HG03432 (cell line): Measurements from ENCODE around the gene AVPR2.

Source experiments
- ATAC-seq: cut with Tn5 transposase; IDR thresholded peaks from one replicate; pipeline ENCODE4 v1.9.1; 2021; ENCODE audit warnings: mild to moderate bottlenecking, moderate library complexity; ENCODE audit not compliant: unreplicated experiment

The AVPR2 gene

GRCh38 chrX:153903991-153904957 lies at the start of gene AVPR2:
Gene AVPR2 (plus strand): TSS chrX:153904673. CDS start chrX:153905146, 473 bp downstream.
- ATAC-seq = no peak

DNA sequence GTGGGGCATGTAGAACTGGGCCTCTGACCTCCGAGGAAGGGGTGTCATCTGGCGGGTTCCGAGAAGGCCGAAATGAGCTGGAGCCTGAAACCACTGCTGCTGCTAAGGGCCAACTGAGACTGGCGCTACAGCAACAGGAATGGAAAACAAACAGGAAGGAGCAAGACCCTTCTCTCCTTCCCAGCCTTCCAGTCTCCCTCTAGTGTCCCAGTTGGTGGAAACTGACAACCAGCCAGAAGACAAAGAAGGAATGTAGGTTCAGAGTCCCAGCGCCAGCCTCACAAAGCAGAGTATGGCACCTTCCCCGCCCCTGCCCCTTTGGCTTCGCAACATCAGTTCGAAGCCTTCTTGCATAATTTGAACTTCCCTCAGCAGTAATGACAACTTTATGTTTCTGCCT lies 49.8 kb upstream of the AVPR2 start:
- ATAC-seq = no peak

DNA sequence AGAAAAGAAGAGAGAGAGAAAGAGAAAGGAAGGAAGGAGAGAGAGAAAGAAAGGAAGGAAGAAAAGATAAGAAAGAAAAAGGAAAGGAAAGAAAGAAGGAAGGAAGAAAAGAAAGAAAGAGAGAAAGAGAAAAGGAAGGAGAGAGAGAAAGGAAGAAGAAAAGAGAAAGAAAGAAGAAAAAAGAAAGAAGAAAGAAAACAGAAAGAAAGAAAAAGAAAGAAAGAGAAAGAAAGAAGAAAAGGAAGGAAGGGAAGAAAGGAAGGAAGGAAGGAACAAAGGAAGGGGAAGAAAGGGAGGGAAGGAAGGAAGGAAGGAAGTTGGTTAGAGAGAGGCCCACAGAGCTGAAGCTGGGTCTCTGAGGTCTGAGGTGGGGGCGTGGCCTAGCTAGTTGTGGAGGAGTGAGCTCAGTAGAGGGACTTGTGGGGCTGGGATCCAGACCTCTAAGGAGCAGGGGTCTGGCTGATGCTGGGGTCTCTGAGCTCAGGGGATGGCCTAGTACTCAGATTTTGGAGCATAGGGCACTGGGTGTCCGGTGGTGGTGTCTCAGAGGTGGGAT lies 47.0 kb upstream of the AVPR2 start:
- no peak for ATAC-seq

GRCh38 chrX:153861151-153861550 lies 43.3 kb upstream of the AVPR2 start:
- ATAC-seq = no peak

DNA sequence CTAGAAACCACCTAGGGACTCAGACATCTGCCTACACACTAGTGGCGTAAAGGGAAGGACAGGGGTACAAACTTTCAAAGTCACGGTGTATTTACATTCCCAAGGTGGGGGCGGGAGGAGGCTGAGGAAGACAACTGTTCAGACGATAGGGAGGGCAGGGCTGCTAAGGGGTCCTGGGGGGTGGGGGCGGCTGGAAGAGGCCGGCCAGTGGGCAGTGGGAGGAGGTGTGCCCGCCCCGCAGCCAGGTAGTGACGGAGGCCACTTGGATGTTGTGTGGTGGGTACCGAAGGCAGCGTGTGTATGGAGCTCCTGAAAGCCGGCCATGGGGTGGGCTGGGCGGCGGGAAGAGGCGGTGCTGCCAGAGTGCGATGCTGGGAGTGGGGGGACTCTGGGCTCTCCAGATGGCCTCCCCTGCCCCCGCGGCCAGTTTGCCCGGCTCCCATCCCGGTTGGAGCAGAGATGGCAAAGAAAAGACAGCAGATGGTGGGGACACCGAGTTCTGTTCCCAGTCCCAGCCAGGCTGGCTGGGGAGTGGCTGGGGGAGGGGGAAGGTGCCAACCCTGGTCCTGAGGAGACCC lies 42.7 kb upstream of the AVPR2 start:
- no peak for ATAC-seq

DNA sequence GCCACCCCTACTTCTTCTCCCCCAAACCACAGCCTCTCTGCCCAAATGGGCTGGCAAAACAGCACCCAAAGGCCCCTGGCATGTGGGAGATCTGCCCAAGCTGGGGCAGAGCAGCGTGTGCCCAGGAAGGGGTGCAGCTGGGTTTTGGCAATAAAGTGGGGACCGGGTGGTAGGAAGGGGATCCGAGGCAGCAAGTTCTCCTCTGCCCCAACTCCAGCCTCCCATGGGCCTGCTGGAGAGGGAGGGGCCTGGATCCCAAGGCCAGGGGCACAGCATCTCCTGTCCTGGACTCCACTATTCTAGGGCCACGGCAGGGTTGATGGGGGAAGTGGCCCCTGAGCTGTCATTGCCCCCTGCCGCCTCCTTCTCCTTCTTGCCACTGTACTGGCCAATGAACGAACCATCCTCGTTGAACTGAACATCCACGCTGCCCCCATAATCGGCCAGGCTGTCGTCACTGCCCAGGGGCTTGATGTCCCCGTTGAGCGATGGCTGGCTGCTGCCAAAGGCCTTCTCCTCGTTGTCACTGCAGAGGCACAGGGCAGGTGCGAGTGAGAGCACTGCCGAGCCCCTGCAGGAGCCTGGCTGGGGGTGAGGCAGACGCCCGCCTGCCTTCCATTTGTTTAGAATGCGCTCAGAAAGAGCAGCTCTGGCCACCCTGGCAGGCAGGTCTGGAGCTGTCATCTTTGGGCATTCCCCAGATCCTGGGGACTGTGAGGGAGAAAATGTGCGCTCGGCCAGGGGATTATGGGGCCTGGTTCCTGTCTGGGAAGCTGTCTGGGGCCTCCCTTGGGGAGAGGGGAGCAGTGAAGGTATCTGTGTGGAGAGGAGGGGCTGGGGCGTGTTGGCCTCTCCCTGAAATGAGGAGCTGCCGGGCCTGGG lies 41.9 kb upstream of the AVPR2 start:
- ATAC-seq = no peak

- no peak for ATAC-seq
Measured at GRCh38 chrX:153863251-153863991, 41.1 kb upstream of the AVPR2 start.

DNA sequence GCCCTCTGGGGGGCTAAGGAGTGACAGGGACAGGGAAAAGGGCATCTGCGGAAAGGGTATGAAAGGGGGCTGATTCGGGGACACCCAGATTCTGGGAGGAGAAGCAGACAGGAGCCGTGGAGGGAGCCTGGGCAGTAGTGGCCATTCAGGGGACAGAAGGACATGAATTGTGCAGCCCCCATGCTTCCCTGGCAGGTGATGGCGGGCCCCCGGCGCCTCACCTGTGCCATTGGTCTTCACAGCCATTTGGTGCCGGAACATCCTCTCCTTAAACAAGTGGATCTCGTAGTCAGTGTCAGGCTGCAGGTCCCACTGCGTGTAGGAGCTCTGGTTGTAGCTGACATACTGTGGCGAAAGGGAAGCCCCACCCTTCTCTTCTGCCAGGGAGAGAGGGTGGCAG lies 40.4 kb upstream of the AVPR2 start:
- no peak for ATAC-seq

- ATAC-seq = no peak
Measured at GRCh38 chrX:153864561-153865320, 39.7 kb upstream of the AVPR2 start.

- ATAC-seq = no peak
Measured at GRCh38 chrX:153865321-153865580, 39.2 kb upstream of the AVPR2 start.

- no peak for ATAC-seq
Measured at GRCh38 chrX:153865685-153866084, 38.8 kb upstream of the AVPR2 start.

GRCh38 chrX:153866302-153867019 lies 38.0 kb upstream of the AVPR2 start:
- no peak for ATAC-seq

- ATAC-seq = no peak
Measured at GRCh38 chrX:153867139-153867538, 37.3 kb upstream of the AVPR2 start.

DNA sequence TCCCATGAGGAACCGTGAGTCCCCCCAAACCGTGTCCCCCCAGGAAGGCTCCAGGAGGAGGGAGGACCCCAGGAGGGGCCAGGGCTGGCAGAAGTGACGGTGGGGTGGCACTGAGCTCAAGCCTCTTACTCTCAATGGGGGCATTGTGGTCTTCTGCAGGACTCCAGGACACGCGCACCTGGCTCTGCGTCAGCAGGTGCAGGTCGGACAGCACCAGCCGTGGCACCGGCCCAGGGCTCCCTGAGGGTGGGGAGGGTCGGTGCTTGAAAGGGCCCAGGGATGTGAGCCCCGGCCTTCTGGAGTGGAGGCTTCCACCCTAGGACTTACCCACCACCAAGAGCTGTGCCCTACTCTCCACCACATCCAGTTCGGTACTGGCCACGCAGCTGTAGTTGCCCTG lies 36.8 kb upstream of the AVPR2 start:
- no peak for ATAC-seq

DNA sequence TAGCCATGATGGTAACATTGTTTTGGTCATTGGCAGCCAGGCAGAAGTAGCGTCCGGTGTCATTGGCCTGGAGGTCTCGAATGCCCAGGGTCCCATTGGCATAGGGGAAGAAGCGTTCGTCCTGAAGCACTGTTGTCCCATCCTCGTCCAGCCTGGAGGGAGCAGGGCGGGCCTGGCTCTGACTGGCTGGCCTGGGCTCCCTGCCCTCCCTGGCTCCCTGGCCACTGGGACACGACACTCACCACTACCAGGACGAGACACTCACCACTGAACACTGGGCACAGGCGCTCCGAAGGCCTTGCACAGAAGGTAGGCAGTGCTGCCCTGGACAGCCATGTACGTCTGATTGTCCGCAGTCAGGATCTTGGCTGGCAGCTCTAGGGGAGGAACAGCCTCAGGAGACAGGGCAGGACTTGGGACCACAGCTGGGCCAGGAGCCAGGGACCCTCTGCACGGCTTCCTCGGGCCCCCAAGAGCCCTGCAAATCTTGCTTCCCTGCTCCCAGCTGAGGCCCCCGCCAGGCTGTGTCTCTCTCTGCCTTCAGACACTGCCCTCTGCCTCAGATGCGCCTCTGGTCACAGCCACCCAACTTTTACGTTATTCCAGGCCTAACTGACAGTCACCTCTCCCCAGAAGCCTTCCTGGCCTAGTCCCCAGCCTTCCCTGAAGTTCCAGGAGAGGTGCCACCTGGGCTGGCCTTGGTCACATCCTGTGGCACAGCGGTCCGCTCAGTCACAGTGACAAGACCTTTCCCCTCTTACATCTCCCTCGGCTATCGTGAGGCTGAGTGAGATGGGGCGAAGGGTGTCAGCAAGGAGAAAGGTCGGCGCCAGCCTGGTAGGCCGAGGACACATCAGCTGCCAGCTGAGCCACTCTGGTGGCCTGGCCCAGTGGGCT lies 35.6 kb upstream of the AVPR2 start:
- ATAC-seq = no peak

DNA sequence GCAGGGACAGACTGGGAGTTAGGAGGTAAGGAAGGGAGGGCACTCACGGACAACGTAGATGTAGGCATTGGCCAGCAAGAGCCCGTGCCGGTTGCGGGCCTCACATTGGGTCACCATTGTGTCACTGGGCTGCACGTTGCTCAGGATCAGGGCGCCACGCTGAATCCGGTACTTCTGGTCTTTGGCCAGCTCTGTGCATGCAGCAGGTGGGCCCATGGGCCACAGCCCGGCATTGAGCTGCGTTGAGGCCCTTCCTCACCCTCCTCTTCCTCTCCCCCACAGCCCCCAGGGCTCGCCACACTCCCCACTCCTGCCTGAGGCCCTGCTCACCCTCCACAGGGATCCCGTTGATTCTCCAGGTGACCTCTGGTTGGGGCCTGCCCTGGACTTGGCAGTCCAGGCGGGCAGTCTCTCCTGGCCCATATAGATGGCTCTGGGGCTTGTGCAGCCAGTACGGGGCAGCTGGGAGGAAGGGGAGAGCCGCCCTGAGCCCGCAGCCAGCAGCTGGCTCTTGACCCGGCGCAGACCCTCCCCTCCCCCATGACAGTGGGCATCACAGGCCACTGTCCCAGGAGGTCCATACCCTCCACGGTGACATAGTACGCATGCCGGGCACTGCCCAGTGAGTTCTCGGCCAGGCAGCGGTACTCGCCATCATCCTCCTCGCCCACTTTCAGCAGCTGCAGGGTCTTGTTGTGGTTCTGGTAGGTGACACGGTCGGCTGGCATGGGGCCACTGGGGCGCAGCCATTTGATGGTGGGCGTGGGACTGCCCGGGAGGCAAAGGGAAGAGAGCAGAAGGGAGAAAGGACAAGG lies 34.8 kb upstream of the AVPR2 start:
- no peak for ATAC-seq

GRCh38 chrX:153870288-153870690 lies 34.2 kb upstream of the AVPR2 start:
- no peak for ATAC-seq
